Keratinocyte (primary cell): ENCODE data around the gene NBEA.

Experiments
- EZH2 ChIP-seq: IDR thresholded peaks from one replicate; pipeline ENCODE4 v1.6.1; 2012; ENCODE audit warnings: inconsistent platforms, mild to moderate bottlenecking, low read length, moderate library complexity
- TF ChIP-seq, protein P1 (sequence below), 3 experiments: IDR thresholded peaks in 1 of 3; conservative IDR thresholded peaks in 1 of 3; optimal IDR thresholded peaks in 1 of 3; 2 replicates in 2 of 3; 3 replicates in 1 of 3; pipeline versions ENCODE3 to v1.5.1; 2011; ENCODE audit warnings: low read length in 3 of 3, mild to moderate bottlenecking in 3 of 3, moderate library complexity in 2 of 3, control low read depth in 1 of 3, inconsistent platforms in 1 of 3; ENCODE audit not compliant: insufficient read depth in 2 of 3; ENCODE audit errors: extremely low read depth in 1 of 3

DNA sequence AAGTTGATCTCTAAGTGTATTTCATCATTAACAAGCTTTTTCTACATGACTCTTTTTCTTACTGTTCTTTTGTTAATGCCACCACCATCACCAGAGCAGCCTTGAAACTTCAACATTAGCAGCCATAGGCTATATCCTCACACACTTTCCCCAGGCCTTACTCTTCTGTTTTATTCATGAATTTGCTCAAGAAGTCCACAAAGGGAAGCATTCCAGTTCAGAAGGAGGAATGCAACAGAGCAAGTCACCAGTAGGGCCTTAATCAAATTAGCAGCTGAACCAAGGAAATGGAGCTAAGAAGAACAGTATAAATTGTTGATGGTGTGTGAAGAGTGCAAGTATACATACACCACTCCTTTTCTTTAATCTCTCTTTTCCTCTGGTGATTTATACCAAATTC is 223.1 kb downstream of the NBEA start:
- TF ChIP-seq, protein P1, sequence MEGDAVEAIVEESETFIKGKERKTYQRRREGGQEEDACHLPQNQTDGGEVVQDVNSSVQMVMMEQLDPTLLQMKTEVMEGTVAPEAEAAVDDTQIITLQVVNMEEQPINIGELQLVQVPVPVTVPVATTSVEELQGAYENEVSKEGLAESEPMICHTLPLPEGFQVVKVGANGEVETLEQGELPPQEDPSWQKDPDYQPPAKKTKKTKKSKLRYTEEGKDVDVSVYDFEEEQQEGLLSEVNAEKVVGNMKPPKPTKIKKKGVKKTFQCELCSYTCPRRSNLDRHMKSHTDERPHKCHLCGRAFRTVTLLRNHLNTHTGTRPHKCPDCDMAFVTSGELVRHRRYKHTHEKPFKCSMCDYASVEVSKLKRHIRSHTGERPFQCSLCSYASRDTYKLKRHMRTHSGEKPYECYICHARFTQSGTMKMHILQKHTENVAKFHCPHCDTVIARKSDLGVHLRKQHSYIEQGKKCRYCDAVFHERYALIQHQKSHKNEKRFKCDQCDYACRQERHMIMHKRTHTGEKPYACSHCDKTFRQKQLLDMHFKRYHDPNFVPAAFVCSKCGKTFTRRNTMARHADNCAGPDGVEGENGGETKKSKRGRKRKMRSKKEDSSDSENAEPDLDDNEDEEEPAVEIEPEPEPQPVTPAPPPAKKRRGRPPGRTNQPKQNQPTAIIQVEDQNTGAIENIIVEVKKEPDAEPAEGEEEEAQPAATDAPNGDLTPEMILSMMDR (optimal IDR thresholded peaks at IDR 0.05 in 1 of 3, IDR thresholded peaks at IDR 0.05 in 1 of 3, conservative IDR thresholded peaks at IDR 0.05 in 1 of 3; ENCODE audit: extremely low read depth in 1 of 3, insufficient read depth in 2 of 3, low read length in 3 of 3), result no peak
- no peak for TF ChIP-seq EZH2
